H9 (cell line): ENCODE results near the gene B3GNT4. TPM values are rescaled to one million over a fixed set of nuclear protein-coding genes. Genes with fewer than 3 reads are reported as not detected.

ENCODE experiments used
- DNase-seq: peaks from one replicate; pipeline ENCODE4 v3.0.0-alpha.2; 2017
- H2AFZ ChIP-seq: one replicate; pipeline ENCODE4 v1.6.1; 2013; ENCODE audit warnings: mild to moderate bottlenecking, low read length, control low read depth, moderate library complexity
- H2AK5ac ChIP-seq: 2 replicates; pipeline ENCODE4 v1.6.1; 2013; ENCODE audit warnings: low read length, control low read depth, mixed read lengths; ENCODE audit not compliant: insufficient read length
- H2BK120ac ChIP-seq: one replicate; pipeline ENCODE4 v1.6.1; 2013; ENCODE audit warnings: low read depth, mild to moderate bottlenecking, low read length, control low read depth, inconsistent platforms; ENCODE audit not compliant: poor library complexity, severe bottlenecking
- H2BK12ac ChIP-seq: 2 replicates; pipeline ENCODE4 v1.6.1; 2013; ENCODE audit warnings: low read length, control low read depth, mixed read lengths, low read depth; ENCODE audit not compliant: insufficient read length
- H2BK15ac ChIP-seq: 2 replicates; pipeline ENCODE4 v1.6.1; 2013; ENCODE audit warnings: low read depth, low read length, control low read depth
- H2BK20ac ChIP-seq: one replicate; pipeline ENCODE4 v1.6.1; 2013; ENCODE audit warnings: low read depth, mild to moderate bottlenecking, low read length, control low read depth, inconsistent platforms; ENCODE audit not compliant: poor library complexity, severe bottlenecking
- H2BK5ac ChIP-seq: 2 replicates; pipeline ENCODE4 v1.6.1; 2013; ENCODE audit warnings: low read length, control low read depth, mixed read lengths; ENCODE audit not compliant: insufficient read length
- H3K14ac ChIP-seq: 2 replicates; pipeline ENCODE4 v1.6.1; 2013; ENCODE audit warnings: low read length, control low read depth; ENCODE audit not compliant: insufficient read depth
- H3K18ac ChIP-seq: 2 replicates; pipeline ENCODE4 v1.6.1; 2013; ENCODE audit warnings: low read depth, mild to moderate bottlenecking, mixed read lengths, low read length, control low read depth; ENCODE audit not compliant: insufficient read length
- H3K23ac ChIP-seq: 2 replicates; pipeline ENCODE4 v1.6.1; 2013; ENCODE audit warnings: low read length, control low read depth, mixed read lengths, low read depth; ENCODE audit not compliant: insufficient read length
- H3K23me2 ChIP-seq: 2 replicates; pipeline ENCODE4 v1.6.1; 2013; ENCODE audit warnings: low read depth, mild to moderate bottlenecking, mixed read lengths, low read length, control low read depth; ENCODE audit not compliant: insufficient read length, poor library complexity, severe bottlenecking
- H3K27ac ChIP-seq: 2 replicates; pipeline ENCODE4 v1.5.1; 2013; ENCODE audit warnings: low read length, control low read depth, mixed read lengths, low read depth; ENCODE audit not compliant: insufficient read length
- H3K27me3 ChIP-seq: 2 replicates; pipeline ENCODE4 v1.6.1; 2013; ENCODE audit warnings: low read length, control low read depth, inconsistent platforms; ENCODE audit not compliant: insufficient read depth
- H3K4ac ChIP-seq: 2 replicates; pipeline ENCODE4 v1.6.1; 2013; ENCODE audit warnings: low read depth, mild to moderate bottlenecking, control low read depth, inconsistent platforms, low read length, moderate library complexity
- H3K4me1 ChIP-seq: 2 replicates; pipeline ENCODE4 v1.6.1; 2013; ENCODE audit warnings: low read length, control low read depth, inconsistent platforms; ENCODE audit not compliant: insufficient read depth
- H3K4me2 ChIP-seq: 2 replicates; pipeline ENCODE4 v1.6.1; 2013; ENCODE audit warnings: low read length, control low read depth, mixed read lengths; ENCODE audit not compliant: insufficient read length, insufficient read depth
- H3K56ac ChIP-seq: 2 replicates; pipeline ENCODE4 v1.6.1; 2013; ENCODE audit warnings: low read depth, mild to moderate bottlenecking, mixed read lengths, low read length, control low read depth; ENCODE audit not compliant: insufficient read length
- H3K79me1 ChIP-seq: 2 replicates; pipeline ENCODE4 v1.6.1; 2013; ENCODE audit warnings: low read depth, mild to moderate bottlenecking, moderate library complexity, low read length, control low read depth, inconsistent platforms; ENCODE audit not compliant: insufficient read depth, poor library complexity, severe bottlenecking
- H3K79me2 ChIP-seq: 2 replicates; pipeline ENCODE4 v1.6.1; 2013; ENCODE audit warnings: low read length, control low read depth, inconsistent platforms; ENCODE audit not compliant: insufficient read depth
- H3K9ac ChIP-seq: 2 replicates; pipeline ENCODE4 v1.6.1; 2013; ENCODE audit warnings: low read length, control low read depth, mixed read lengths; ENCODE audit not compliant: insufficient read length; ENCODE audit errors: extremely low read depth
- H3K9me3 ChIP-seq: one replicate; pipeline ENCODE4 v1.6.1; 2013; ENCODE audit warnings: low read depth, low read length, inconsistent platforms; ENCODE audit not compliant: control insufficient read depth
- H3T11ph ChIP-seq: one replicate; pipeline ENCODE4 v1.6.1; 2013; ENCODE audit warnings: mild to moderate bottlenecking, low read length, control low read depth, inconsistent platforms
- H4K20me1 ChIP-seq: one replicate; pipeline ENCODE4 v1.6.1; 2013; ENCODE audit not compliant: control insufficient read depth, insufficient read length, insufficient read depth
- H4K5ac ChIP-seq: 2 replicates; pipeline ENCODE4 v1.6.1; 2013; ENCODE audit warnings: low read depth, mild to moderate bottlenecking, mixed read lengths, low read length, control low read depth; ENCODE audit not compliant: insufficient read length
- H4K8ac ChIP-seq: replicated peaks from 2 replicates; pipeline ENCODE4 v1.6.1; 2013; ENCODE audit warnings: low read length, control low read depth, mixed read lengths, low read depth; ENCODE audit not compliant: insufficient read length
- H4K91ac ChIP-seq: 2 replicates; pipeline ENCODE4 v1.6.1; 2013; ENCODE audit warnings: low read depth, mild to moderate bottlenecking, moderate library complexity, mixed read lengths, low read length, control low read depth; ENCODE audit not compliant: insufficient read length
- H3K27ac Mint-ChIP-seq, 3 experiments: 2 replicates in 2 of 3; 3 replicates in 1 of 3; pipeline ENCODE4 v1.8.0; 2020 to 2021; ENCODE audit warnings: mixed read lengths in 3 of 3, mild to moderate bottlenecking in 1 of 3, moderate library complexity in 1 of 3
- H3K27me3 Mint-ChIP-seq: 2 replicates; pipeline ENCODE4 v1.8.0; 2021; ENCODE audit warnings: low read depth, mild to moderate bottlenecking, moderate library complexity, mixed read lengths
- H3K36me3 Mint-ChIP-seq, 3 experiments: 2 replicates in 2 of 3; 3 replicates in 1 of 3; pipeline ENCODE4 v1.8.0; 2020 to 2021; ENCODE audit warnings: low read depth in 3 of 3, mixed read lengths in 3 of 3; ENCODE audit not compliant: insufficient read depth in 1 of 3
- H3K4me1 Mint-ChIP-seq, 2 experiments: 2 replicates each; pipeline ENCODE4 v1.8.0; 2020; ENCODE audit warnings: mixed read lengths in 2 of 2
- H3K4me3 Mint-ChIP-seq, 2 experiments: 2 replicates in 1 of 2; 3 replicates in 1 of 2; pipeline ENCODE4 v1.8.0; 2020 to 2021; ENCODE audit warnings: mild to moderate bottlenecking in 2 of 2, mixed read lengths in 2 of 2, moderate library complexity in 1 of 2
- H3K9me3 Mint-ChIP-seq, 2 experiments: 2 replicates in 1 of 2; 3 replicates in 1 of 2; pipeline ENCODE4 v1.8.0; 2020; ENCODE audit warnings: mild to moderate bottlenecking in 2 of 2, mixed read lengths in 2 of 2, moderate library complexity in 1 of 2
- WGBS: extraction: QIAGEN DNeasy Blood & Tissue Kit; methylation state at CpG from one replicate; pipeline ENCODE4 v1.1.7; 2013; ENCODE audit warnings: missing lambda C conversion rate, low lambda C conversion rate, mixed read lengths; ENCODE audit not compliant: insufficient read length; ENCODE audit errors: extremely low coverage; 5-methylcytosine and 5-hydroxymethylcytosine counted together
- total RNA-seq: library from RNA; stranded (reverse); gene quantifications from 2 replicates; pipeline ENCODE4 v1.2.1, GENCODE V29; 2021
- TF ChIP-seq, protein P1 (sequence below): fragments of 200-600 bp; sonication (generic); conservative IDR thresholded peaks from 3 replicates; pipeline ENCODE4 v1.8.0; 2021; ENCODE audit warnings: antibody characterized with exemption, mild to moderate bottlenecking

The B3GNT4 gene
- total RNA-seq, 1 experiment from 2014 or later, result 1.0 TPM

- no peak overlapping the region for H3K56ac ChIP-seq
- no peak overlapping the region for H3K14ac ChIP-seq
- no peaks in the 10 kb centered on the region for H4K20me1 ChIP-seq
- H2BK120ac ChIP-seq, result no peak overlapping the region
- no peak overlapping the region for H4K5ac ChIP-seq
- no peaks in the 10 kb centered on the region for H3K79me1 ChIP-seq
- no peaks in the 10 kb centered on the region for H3K4me1 Mint-ChIP-seq
- H3K4ac ChIP-seq, result no peak overlapping the region
- H3K4me2 ChIP-seq, result no peak overlapping the region
- no peak overlapping the region for H2BK5ac ChIP-seq
- no peaks in the 10 kb centered on the region for H3K27me3 ChIP-seq
- H3K23ac ChIP-seq, result no peak overlapping the region
- no peak overlapping the region for H3T11ph ChIP-seq
- no peak overlapping the region for H2BK20ac ChIP-seq
- H3K27ac Mint-ChIP-seq, result no peak overlapping the region; a peak in 1 of 7 replicates
- H2BK15ac ChIP-seq, result no peak overlapping the region
- peaks cover 9 to 49% (median 37%) of the 10 kb centered on the region in 3 experiments for H3K36me3 Mint-ChIP-seq
- H3K9ac ChIP-seq, result no peak overlapping the region
- no peak for DNase-seq
- H3K4me1 ChIP-seq, result no peaks in the 10 kb centered on the region
- H3K23me2 ChIP-seq, result no peaks in the 10 kb centered on the region
- H2BK12ac ChIP-seq, result no peak overlapping the region
- no peaks in the 10 kb centered on the region for H3K27me3 Mint-ChIP-seq
- no peak overlapping the region for H4K91ac ChIP-seq
- no peaks in the 10 kb centered on the region; a peak in 1 of 5 replicates for H3K9me3 Mint-ChIP-seq
- TF ChIP-seq, protein P1, sequence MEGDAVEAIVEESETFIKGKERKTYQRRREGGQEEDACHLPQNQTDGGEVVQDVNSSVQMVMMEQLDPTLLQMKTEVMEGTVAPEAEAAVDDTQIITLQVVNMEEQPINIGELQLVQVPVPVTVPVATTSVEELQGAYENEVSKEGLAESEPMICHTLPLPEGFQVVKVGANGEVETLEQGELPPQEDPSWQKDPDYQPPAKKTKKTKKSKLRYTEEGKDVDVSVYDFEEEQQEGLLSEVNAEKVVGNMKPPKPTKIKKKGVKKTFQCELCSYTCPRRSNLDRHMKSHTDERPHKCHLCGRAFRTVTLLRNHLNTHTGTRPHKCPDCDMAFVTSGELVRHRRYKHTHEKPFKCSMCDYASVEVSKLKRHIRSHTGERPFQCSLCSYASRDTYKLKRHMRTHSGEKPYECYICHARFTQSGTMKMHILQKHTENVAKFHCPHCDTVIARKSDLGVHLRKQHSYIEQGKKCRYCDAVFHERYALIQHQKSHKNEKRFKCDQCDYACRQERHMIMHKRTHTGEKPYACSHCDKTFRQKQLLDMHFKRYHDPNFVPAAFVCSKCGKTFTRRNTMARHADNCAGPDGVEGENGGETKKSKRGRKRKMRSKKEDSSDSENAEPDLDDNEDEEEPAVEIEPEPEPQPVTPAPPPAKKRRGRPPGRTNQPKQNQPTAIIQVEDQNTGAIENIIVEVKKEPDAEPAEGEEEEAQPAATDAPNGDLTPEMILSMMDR, result no peak
- no peak overlapping the region for H3K18ac ChIP-seq
- no peak overlapping the region for H4K8ac ChIP-seq
- no peak overlapping the region for H3K4me3 Mint-ChIP-seq
- no peaks in the 10 kb centered on the region for H3K79me2 ChIP-seq
- no peak overlapping the region for H3K27ac ChIP-seq
- H3K9me3 ChIP-seq, result no peaks in the 10 kb centered on the region
- H2AK5ac ChIP-seq, result no peak overlapping the region
- no CpG with 5 or more reads among the region's 5 CpGs for WGBS
- no peak overlapping the region for H2AFZ ChIP-seq
Observed at GRCh38 chr12:122238861-122239260, 35.4 kb downstream of the B3GNT4 start.
